Breast epithelium (tissue), 3 donors: ENCODE data around the gene RANGAP1.

Experiments
- POLR2AphosphoS5 ChIP-seq, 3 donors: sonication (generic); formaldehyde crosslinking; IDR thresholded peaks; one replicate each; pipeline ENCODE4 v1.6.1; 2017; ENCODE audit warnings: antibody characterized with exemption in 3 of 3
- TF ChIP-seq, protein P1 (sequence below), 3 donors: fragments of 450-650 bp; IDR thresholded peaks; one replicate each; pipeline ENCODE4 v1.5.1; 2016 to 2017; ENCODE audit warnings: antibody characterized with exemption in 3 of 3, mild to moderate bottlenecking in 3 of 3, moderate library complexity in 3 of 3

DNA sequence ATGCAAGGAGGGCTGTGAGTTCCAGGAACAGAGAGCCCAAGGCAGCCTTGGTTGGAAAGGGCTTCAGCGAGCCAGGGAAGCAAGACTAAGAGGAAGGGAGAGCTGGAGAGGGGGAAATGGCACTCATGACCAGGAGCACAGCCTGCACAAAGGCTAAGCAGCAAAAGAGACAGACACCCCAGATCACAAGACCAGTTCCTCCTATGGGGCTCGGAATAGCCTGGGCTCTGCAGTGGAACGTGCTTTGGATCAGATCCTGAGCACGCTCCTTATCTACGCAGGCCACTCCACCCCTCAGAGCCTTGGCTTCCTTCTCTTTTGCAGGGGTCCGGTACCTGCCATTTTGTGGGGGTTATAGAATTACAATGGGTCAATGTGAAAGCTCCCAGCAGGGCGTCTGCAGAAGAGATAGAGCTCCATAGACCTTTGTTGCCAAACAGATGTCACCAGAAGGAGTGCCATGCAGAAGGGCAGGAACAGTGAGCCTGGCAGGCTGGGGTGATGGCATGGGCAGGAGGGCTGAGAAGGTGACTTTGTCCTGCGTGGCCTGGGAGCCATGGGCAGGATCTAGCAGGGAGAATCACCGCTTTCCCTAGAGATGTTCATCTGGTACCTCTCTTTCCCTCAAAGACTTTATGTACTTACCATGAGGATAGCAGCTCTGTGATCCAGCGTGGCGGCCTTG, 49.1 kb upstream of the RANGAP1 start:
- TF ChIP-seq, protein P1, sequence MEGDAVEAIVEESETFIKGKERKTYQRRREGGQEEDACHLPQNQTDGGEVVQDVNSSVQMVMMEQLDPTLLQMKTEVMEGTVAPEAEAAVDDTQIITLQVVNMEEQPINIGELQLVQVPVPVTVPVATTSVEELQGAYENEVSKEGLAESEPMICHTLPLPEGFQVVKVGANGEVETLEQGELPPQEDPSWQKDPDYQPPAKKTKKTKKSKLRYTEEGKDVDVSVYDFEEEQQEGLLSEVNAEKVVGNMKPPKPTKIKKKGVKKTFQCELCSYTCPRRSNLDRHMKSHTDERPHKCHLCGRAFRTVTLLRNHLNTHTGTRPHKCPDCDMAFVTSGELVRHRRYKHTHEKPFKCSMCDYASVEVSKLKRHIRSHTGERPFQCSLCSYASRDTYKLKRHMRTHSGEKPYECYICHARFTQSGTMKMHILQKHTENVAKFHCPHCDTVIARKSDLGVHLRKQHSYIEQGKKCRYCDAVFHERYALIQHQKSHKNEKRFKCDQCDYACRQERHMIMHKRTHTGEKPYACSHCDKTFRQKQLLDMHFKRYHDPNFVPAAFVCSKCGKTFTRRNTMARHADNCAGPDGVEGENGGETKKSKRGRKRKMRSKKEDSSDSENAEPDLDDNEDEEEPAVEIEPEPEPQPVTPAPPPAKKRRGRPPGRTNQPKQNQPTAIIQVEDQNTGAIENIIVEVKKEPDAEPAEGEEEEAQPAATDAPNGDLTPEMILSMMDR (IDR thresholded peaks at IDR 0.05): no peak
- no peak for TF ChIP-seq POLR2AphosphoS5 (IDR thresholded peaks at IDR 0.05)
